GM23248 (cell line): ENCODE measurements around the gene MMS22L.

Experiments used
- EZH2 ChIP-seq: fragments of 200-600 bp; sonication (generic); IDR thresholded peaks from 2 replicates; pipeline ENCODE4 v1.6.1; 2018; ENCODE audit warnings: antibody characterized with exemption, mild to moderate bottlenecking; ENCODE audit not compliant: insufficient read depth, poor library complexity, severe bottlenecking
- EZH2phosphoT487 ChIP-seq: fragments of 200-600 bp; sonication (generic); IDR thresholded peaks from 2 replicates; pipeline ENCODE4 v1.6.1; 2018; ENCODE audit warnings: antibody characterized with exemption, moderate library complexity, mild to moderate bottlenecking, low read depth; ENCODE audit not compliant: insufficient read depth

DNA sequence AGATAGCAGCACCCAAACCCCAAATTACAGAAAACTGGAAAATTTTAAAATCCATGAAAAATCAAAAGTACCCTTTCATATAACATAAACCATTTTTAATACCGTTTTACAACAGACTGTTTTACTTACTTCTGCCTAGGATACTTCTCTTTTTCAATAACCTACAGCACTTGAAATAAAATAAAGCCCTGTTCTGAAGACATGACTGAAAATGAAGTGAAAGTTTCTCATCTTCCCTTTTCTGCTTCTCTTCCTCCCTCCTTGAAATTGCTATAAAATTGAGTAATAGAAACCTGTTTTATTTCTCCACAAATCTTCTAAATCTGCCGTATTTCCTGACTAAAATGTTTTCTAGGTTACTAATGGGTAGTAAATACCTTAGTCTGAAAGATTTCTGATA is 20.3 kb downstream of the MMS22L start:
- no peak for TF ChIP-seq EZH2phosphoT487
- TF ChIP-seq EZH2: no peak
